Measurements from ENCODE around the gene CHSY1. TPM values are rescaled to one million over a fixed set of nuclear protein-coding genes. Genes with fewer than 3 reads are reported as not detected.
A peak's percentile ranks its signal among the peaks of the same experiment; 100 is the strongest.

The CHSY1 gene
- total and polyA plus RNA-seq, 3 donors from 2014 or later: 20.0 to 36.1 (median 31.1) TPM

DNA sequence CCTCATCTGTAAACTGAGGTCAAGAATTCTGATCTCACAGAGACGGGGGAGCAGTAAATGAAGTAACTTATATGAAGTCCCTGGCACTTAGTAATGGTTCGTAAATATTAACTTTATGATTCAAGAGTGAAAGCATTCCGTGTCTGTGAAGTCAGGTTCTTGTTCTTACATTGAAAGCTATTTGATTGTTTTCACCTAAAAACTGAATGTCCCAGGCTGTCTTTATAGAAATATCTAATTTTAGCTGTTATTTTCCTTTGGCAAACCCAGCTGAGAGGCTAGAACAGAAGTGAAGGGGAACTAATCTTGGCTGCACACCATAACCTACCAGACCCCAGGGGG is 84.5 kb downstream of the CHSY1 start:
- WGBS, 2 donors: 67 to 74% methylated on average over 3 of the region's 3 CpGs
- H3K27ac ChIP-seq: peak overlapping the region; percentile 73 to 75
- no peak for DNase-seq
- H3K9me3 ChIP-seq: no peaks in the 10 kb centered on the region
- no peaks in the 10 kb centered on the region for H3K27me3 ChIP-seq
- intact Hi-C loops (cut with DNase I; ENCODE audit: low total_unique reads): no loop called here
- TF ChIP-seq CTCF (IDR thresholded peaks at IDR 0.05): no peak
- no peak for TF ChIP-seq POLR2A (IDR thresholded peaks at IDR 0.05)
- no peak overlapping the region for H3K4me3 ChIP-seq
- peaks cover 32% of the 10 kb centered on the region for H3K4me1 ChIP-seq
- no peaks in the 10 kb centered on the region for H3K36me3 ChIP-seq (ENCODE audit: low read depth, missing control alignments)

GRCh38 chr15:101165905-101166471 is 85.9 kb downstream of the CHSY1 start:
- Histone ChIP-seq H3K9me3 (no peaks in the 10 kb centered on the region), H3K27ac (peak overlapping the region; percentile 73 to 75)
- intact Hi-C loops (cut with DNase I; ENCODE audit: low total_unique reads): no loop called here

DNA sequence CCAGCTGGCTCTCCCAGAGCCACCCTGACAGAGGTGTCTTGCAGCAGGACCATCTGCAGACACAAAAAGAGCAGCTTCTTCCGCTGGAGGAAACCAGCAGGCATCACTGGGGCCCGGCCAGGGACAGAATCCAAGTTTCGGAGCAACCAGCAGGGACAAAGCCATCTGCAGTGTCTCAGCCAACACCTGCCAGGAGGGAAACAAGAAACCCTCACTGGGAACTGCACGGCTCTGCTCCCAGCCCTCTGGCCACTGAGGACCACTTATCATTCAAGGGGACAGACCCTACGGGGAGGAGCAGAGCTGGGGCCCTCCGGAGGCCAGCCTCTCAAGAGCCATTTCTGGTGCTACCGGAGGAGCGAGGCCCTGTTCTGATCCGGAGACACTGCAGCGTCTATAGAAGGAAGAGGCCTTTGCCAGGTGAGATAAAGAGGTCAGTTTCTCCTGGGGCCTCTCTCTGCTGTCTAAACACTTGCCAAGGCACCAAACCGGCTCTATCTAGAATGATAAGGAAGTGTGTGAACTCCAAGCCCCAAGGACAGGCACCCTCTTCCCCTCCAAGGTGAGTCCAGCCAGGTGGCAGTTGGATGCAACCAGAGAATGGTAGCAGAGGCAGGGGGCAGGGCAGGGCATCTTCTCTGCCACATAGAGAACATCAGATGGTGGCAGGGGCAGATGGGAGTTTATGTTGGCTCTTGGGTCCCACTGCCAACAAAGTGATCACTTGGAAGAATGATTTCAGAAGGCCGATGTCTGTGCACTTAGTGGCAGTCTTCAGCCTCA is 89.0 kb downstream of the CHSY1 start:
- intact Hi-C loops (cut with DNase I; ENCODE audit: low total_unique reads): no loop called here
- Histone ChIP-seq H3K27me3 (no peaks in the 10 kb centered on the region), H3K4me3 (no peak overlapping the region), H3K9me3 (no peaks in the 10 kb centered on the region), H3K4me1 (peaks cover 21% of the 10 kb centered on the region), H3K27ac (no peak overlapping the region), H3K36me3 (ENCODE audit: low read depth, missing control alignments) (no peaks in the 10 kb centered on the region)
- no peak for DNase-seq
- TF ChIP-seq POLR2A (IDR thresholded peaks at IDR 0.05) (no peak), CTCF (IDR thresholded peaks at IDR 0.05) (no peak)
- 48 to 67% methylated on average over 9 to 12 of the region's 12 CpGs for WGBS, 2 donors

More at GRCh38 chr15:101165905-101166471, 85.9 kb downstream of the CHSY1 start:
- Histone ChIP-seq H3K27me3 (no peaks in the 10 kb centered on the region), H3K4me3 (no peak overlapping the region), H3K4me1 (peaks cover 32% of the 10 kb centered on the region), H3K36me3 (ENCODE audit: low read depth, missing control alignments) (no peaks in the 10 kb centered on the region)
- no peak for DNase-seq
- TF ChIP-seq CTCF (IDR thresholded peaks at IDR 0.05): no peak
- no peak for TF ChIP-seq POLR2A (IDR thresholded peaks at IDR 0.05)
- 96 to 97% methylated on average over 2 of the region's 2 CpGs for WGBS, 2 donors

GRCh38 chr15:101161656-101162055 is 90.2 kb downstream of the CHSY1 start:
- no peaks in the 10 kb centered on the region for H3K36me3 ChIP-seq (ENCODE audit: low read depth, missing control alignments)
- intact Hi-C loops (cut with DNase I; ENCODE audit: low total_unique reads): no loop called here
- 79 to 86% methylated on average over 7 to 8 of the region's 8 CpGs for WGBS, 2 donors

More at GRCh38 chr15:101161656-101162055, 90.2 kb downstream of the CHSY1 start:
- Histone ChIP-seq H3K9me3 (no peaks in the 10 kb centered on the region), H3K4me1 (peaks cover 8% of the 10 kb centered on the region), H3K4me3 (no peak overlapping the region), H3K27ac (no peak overlapping the region), H3K27me3 (no peaks in the 10 kb centered on the region)
- DNase-seq: no peak
- TF ChIP-seq CTCF (IDR thresholded peaks at IDR 0.05): no peak

Data from testis (tissue), 3 donors.